H1 (cell line): ENCODE measurements around the gene SNRPD3. TPM values are rescaled to one million over a fixed set of nuclear protein-coding genes. Genes with fewer than 3 reads are reported as not detected.

ENCODE experiments used
- CTCF ChIA-PET: fragments of 300-600 bp; sonication (Branson Sonifier 250); formaldehyde crosslinking; loops from one replicate; lab custom pipeline; 2021; ENCODE audit not compliant: partially characterized antibody; lab: Charles Lee
- POLR2A ChIA-PET: fragments of 300-600 bp; sonication (Branson Sonifier 250); formaldehyde crosslinking; loops from one replicate; lab custom pipeline; 2021; ENCODE audit warnings: inconsistent platforms; ENCODE audit not compliant: partially characterized antibody; lab: Charles Lee
- DNase-seq, 2 experiments: peaks; one replicate each; pipeline versions ENCODE4 v3.0.0 to v3.0.0-alpha.2; 2010 to 2022; ENCODE audit warnings: low spot score in 2 of 2, low read depth in 1 of 2, mixed read lengths in 1 of 2
- FAIRE-seq: peaks from 2 replicates; lab custom pipeline; 2011; peaks lifted over from hg19 to GRCh38; lab: Jason Lieb, UNC
- H2AFZ ChIP-seq: 2 replicates; pipeline ENCODE4 v1.8.1; 2012; ENCODE audit warnings: low read length, inconsistent platforms
- H2AK5ac ChIP-seq: 2 replicates; pipeline ENCODE4 v1.6.1; 2013; ENCODE audit warnings: low read depth, low read length
- H2BK120ac ChIP-seq: replicated peaks from 2 replicates; pipeline ENCODE3; 2013; ENCODE audit warnings: low read depth, low read length, inconsistent platforms
- H2BK12ac ChIP-seq: 2 replicates; pipeline ENCODE4 v1.6.1; 2013; ENCODE audit warnings: low read depth, low read length
- H2BK15ac ChIP-seq: 2 replicates; pipeline ENCODE4 v1.6.1; 2013; ENCODE audit warnings: low read length
- H2BK20ac ChIP-seq: 2 replicates; pipeline ENCODE4 v1.6.1; 2013; ENCODE audit warnings: low read length
- H2BK5ac ChIP-seq: 2 replicates; pipeline ENCODE4 v1.6.1; 2013; ENCODE audit warnings: low read depth, low read length
- H3K14ac ChIP-seq: 2 replicates; pipeline ENCODE4 v1.6.1; 2013; ENCODE audit warnings: inconsistent platforms; ENCODE audit not compliant: insufficient read length
- H3K18ac ChIP-seq: 2 replicates; pipeline ENCODE4 v1.6.1; 2013; ENCODE audit warnings: low read length; ENCODE audit errors: extremely low read depth
- H3K23ac ChIP-seq: 2 replicates; pipeline ENCODE4 v1.6.1; 2013; ENCODE audit warnings: inconsistent platforms; ENCODE audit not compliant: insufficient read length
- H3K23me2 ChIP-seq: 2 replicates; pipeline ENCODE4 v1.6.1; 2013; ENCODE audit warnings: low read depth, low read length
- H3K27ac ChIP-seq: 2 replicates; pipeline ENCODE4 v1.6.1; 2011; ENCODE audit warnings: low read depth, low read length, inconsistent platforms
- H3K27me3 ChIP-seq, 4 experiments: replicated peaks in 1 of 4; 1 replicate in 1 of 4; 2 replicates in 3 of 4; pipeline versions ENCODE4 v1.6.1 to v1.8.1; 2011 to 2013; ENCODE audit warnings: low read length in 3 of 4, mild to moderate bottlenecking in 3 of 4, inconsistent platforms in 2 of 4, mixed read lengths in 2 of 4, moderate library complexity in 1 of 4; ENCODE audit not compliant: control insufficient read depth in 3 of 4, insufficient read depth in 3 of 4; ENCODE audit errors: extremely low read depth in 1 of 4
- H3K36me3 ChIP-seq, 4 experiments: 2 replicates each; pipeline versions ENCODE4 v1.6.1 to v1.8.1; 2011 to 2013; ENCODE audit warnings: mild to moderate bottlenecking in 4 of 4, low read length in 3 of 4, moderate library complexity in 2 of 4, control low read depth in 1 of 4, inconsistent platforms in 1 of 4; ENCODE audit not compliant: insufficient read depth in 4 of 4, control insufficient read depth in 2 of 4
- H3K4ac ChIP-seq: replicated peaks from 2 replicates; pipeline ENCODE3; 2013; ENCODE audit warnings: low read length, low read depth, mixed read lengths, inconsistent platforms; ENCODE audit not compliant: insufficient read length
- H3K4me1 ChIP-seq, 4 experiments: replicated peaks in 1 of 4; 1 replicate in 1 of 4; 2 replicates in 3 of 4; pipeline versions ENCODE4 v1.6.1 to v1.8.1; 2011 to 2013; ENCODE audit warnings: low read length in 3 of 4, inconsistent platforms in 2 of 4, mixed read lengths in 1 of 4; ENCODE audit not compliant: insufficient read depth in 4 of 4, control insufficient read depth in 3 of 4
- H3K4me2 ChIP-seq, 2 experiments: 2 replicates each; pipeline versions ENCODE4 v1.6.1 to v1.8.1; 2011 to 2013; ENCODE audit warnings: low read depth in 2 of 2, low read length in 2 of 2, control low read depth in 1 of 2, inconsistent platforms in 1 of 2, mild to moderate bottlenecking in 1 of 2; ENCODE audit not compliant: insufficient read depth in 1 of 2
- H3K4me3 ChIP-seq, 4 experiments: fragments of 200-600, 300-600 bp in 1 of 4; sonication (generic), shearing (Covaris generic), sonication (Bioruptor Twin) in 1 of 4; 2 replicates each; pipeline versions ENCODE4 v1.5.1 to v1.8.1; 2011 to 2016; ENCODE audit warnings: low read length in 4 of 4, low read depth in 3 of 4, control low read depth in 2 of 4, inconsistent platforms in 2 of 4, mild to moderate bottlenecking in 2 of 4, mixed read lengths in 1 of 4, moderate library complexity in 1 of 4; ENCODE audit not compliant: insufficient read depth in 2 of 4; ENCODE audit errors: extremely low read depth in 1 of 4
- H3K56ac ChIP-seq: replicated peaks from 2 replicates; pipeline ENCODE3; 2013; ENCODE audit warnings: low read depth, mild to moderate bottlenecking, mixed read lengths, low read length, inconsistent platforms; ENCODE audit not compliant: insufficient read length
- H3K79me1 ChIP-seq: 2 replicates; pipeline ENCODE4 v1.6.1; 2013; ENCODE audit warnings: low read depth, low read length, control low read depth
- H3K79me2 ChIP-seq, 2 experiments: 2 replicates each; pipeline versions ENCODE4 v1.6.1 to v1.8.1; 2012 to 2013; ENCODE audit warnings: low read length in 2 of 2, mild to moderate bottlenecking in 2 of 2, inconsistent platforms in 1 of 2; ENCODE audit not compliant: insufficient read depth in 2 of 2, control insufficient read depth in 1 of 2
- H3K9ac ChIP-seq, 4 experiments: replicated peaks in 1 of 4; 1 replicate in 1 of 4; 2 replicates in 3 of 4; pipeline versions ENCODE4 v1.6.1 to v1.8.1; 2011 to 2013; ENCODE audit warnings: low read depth in 3 of 4, low read length in 3 of 4, control low read depth in 2 of 4, mild to moderate bottlenecking in 2 of 4, moderate library complexity in 2 of 4, inconsistent platforms in 1 of 4; ENCODE audit errors: extremely low read depth in 1 of 4
- H3K9me3 ChIP-seq, 2 experiments: 2 replicates each; pipeline versions ENCODE4 v1.6.1 to v1.8.1; 2012 to 2013; ENCODE audit warnings: mild to moderate bottlenecking in 2 of 2, moderate library complexity in 2 of 2, control low read depth in 1 of 2, inconsistent platforms in 1 of 2, low read depth in 1 of 2, low read length in 1 of 2, mixed read lengths in 1 of 2; ENCODE audit not compliant: insufficient read depth in 2 of 2
- H4K20me1 ChIP-seq, 2 experiments: replicated peaks in 1 of 2; 2 replicates each; pipeline versions ENCODE3 to v1.8.1; 2011 to 2013; ENCODE audit warnings: inconsistent platforms in 2 of 2, low read length in 2 of 2, mild to moderate bottlenecking in 1 of 2; ENCODE audit not compliant: insufficient read depth in 2 of 2, control insufficient read depth in 1 of 2
- H4K5ac ChIP-seq: 2 replicates; pipeline ENCODE4 v1.6.1; 2013; ENCODE audit warnings: low read length, low read depth, mixed read lengths, inconsistent platforms; ENCODE audit not compliant: insufficient read length
- H4K8ac ChIP-seq: 2 replicates; pipeline ENCODE4 v1.8.0; 2013; ENCODE audit warnings: mild to moderate bottlenecking, moderate library complexity, low read length, inconsistent platforms; ENCODE audit not compliant: insufficient read depth; ENCODE audit errors: extremely low read depth
- H4K91ac ChIP-seq: replicated peaks from 2 replicates; pipeline ENCODE3; 2013; ENCODE audit warnings: low read length, mixed read lengths, inconsistent platforms; ENCODE audit not compliant: insufficient read length
- BCL11A ChIP-seq, 2 experiments: IDR thresholded peaks; one replicate each; pipeline ENCODE4 v1.6.1; 2011; ENCODE audit warnings: low read depth in 2 of 2, low read length in 2 of 2, mild to moderate bottlenecking in 2 of 2
- CTBP2 ChIP-seq: IDR thresholded peaks from 2 replicates; pipeline ENCODE4 v1.7.0; 2011; ENCODE audit warnings: borderline replicate concordance, mild to moderate bottlenecking, moderate library complexity, mixed read lengths, low read length; ENCODE audit not compliant: insufficient read depth, insufficient read length
- EGR1 ChIP-seq: IDR thresholded peaks from 2 replicates; pipeline ENCODE4 v1.6.1; 2011; ENCODE audit warnings: low read depth, low read length, borderline replicate concordance
- GABPA ChIP-seq: IDR thresholded peaks from 2 replicates; pipeline ENCODE4 v1.6.1; 2011; ENCODE audit warnings: mild to moderate bottlenecking, low read length, moderate library complexity, borderline replicate concordance; ENCODE audit not compliant: insufficient read depth
- MAFK ChIP-seq: IDR thresholded peaks from 2 replicates; pipeline ENCODE4 v1.6.1; 2012; ENCODE audit warnings: low read depth, mild to moderate bottlenecking, improper control_type of control experiment, low read length
- NRF1 ChIP-seq: IDR thresholded peaks from 2 replicates; pipeline ENCODE4 v1.6.1; 2011; ENCODE audit warnings: mild to moderate bottlenecking, low read depth, low read length, improper control_type of control experiment
- PHF8 ChIP-seq: fragments of 200-600 bp; sonication (generic); conservative IDR thresholded peaks from 2 replicates; pipeline ENCODE4 v1.7.1; 2012; ENCODE audit warnings: low read depth, mild to moderate bottlenecking, inconsistent platforms, low read length, moderate library complexity
- SIN3A ChIP-seq, 2 experiments: IDR thresholded peaks in 1 of 2; conservative IDR thresholded peaks in 1 of 2; 2 replicates each; pipeline ENCODE4 v1.6.1; 2011 to 2012; ENCODE audit warnings: low read length in 2 of 2, improper control_type of control experiment in 1 of 2, low read depth in 1 of 2, mild to moderate bottlenecking in 1 of 2
- SP4 ChIP-seq: IDR thresholded peaks from 2 replicates; pipeline ENCODE4 v1.6.1; 2012; ENCODE audit warnings: low read length, inconsistent platforms
- TCF12 ChIP-seq: IDR thresholded peaks from 2 replicates; pipeline ENCODE4 v1.6.1; 2011; ENCODE audit warnings: low read depth, mild to moderate bottlenecking, low read length
- WGBS, 2 experiments: shearing (Covaris generic) in 1 of 2; methylation state at CpG; one replicate each; pipeline versions ENCODE4 v1.1.6 to v1.1.7; 2013 to 2015; ENCODE audit warnings: low lambda C conversion rate in 2 of 2, mixed read lengths in 2 of 2, inconsistent platforms in 1 of 2, low coverage in 1 of 2, missing lambda C conversion rate in 1 of 2; ENCODE audit not compliant: insufficient replicate concordance in 2 of 2, insufficient coverage in 1 of 2, insufficient read length in 1 of 2; ENCODE audit errors: extremely low coverage in 1 of 2, missing lambda C conversion rate in 1 of 2; 5-methylcytosine and 5-hydroxymethylcytosine counted together
- polyA plus RNA-seq, 7 experiments: library from polyadenylated mRNA; depleted of rRNA in 3 of 7; stranded (reverse) in 5 of 7; unstranded in 2 of 7; fragments of >200 nt in 5 of 7; fragments of 200-250 nt in 2 of 7; gene quantifications; 1 replicate in 5 of 7; 2 replicates in 1 of 7; 4 replicates in 1 of 7; pipeline versions ENCODE4 v1.2.1 to v1.2.3, GENCODE V29; 2011 to 2013; ENCODE audit warnings: missing spikeins in 2 of 7, mixed read lengths in 2 of 7
- total RNA-seq: library from RNA; stranded (reverse); fragmentation: NEBNext Ultra II Directional; extraction: Animal tissue kit (Norgen Biotek cat#: 25700); gene quantifications from 2 replicates; pipeline ENCODE4 v1.2.1, GENCODE V29; 2021

Gene SNRPD3
- total and polyA plus RNA-seq, 2 of the 8 experiments (the other 6 are each of a cell fraction or from before 2014, with no cell fraction given), result 200 to 455 TPM

DNA sequence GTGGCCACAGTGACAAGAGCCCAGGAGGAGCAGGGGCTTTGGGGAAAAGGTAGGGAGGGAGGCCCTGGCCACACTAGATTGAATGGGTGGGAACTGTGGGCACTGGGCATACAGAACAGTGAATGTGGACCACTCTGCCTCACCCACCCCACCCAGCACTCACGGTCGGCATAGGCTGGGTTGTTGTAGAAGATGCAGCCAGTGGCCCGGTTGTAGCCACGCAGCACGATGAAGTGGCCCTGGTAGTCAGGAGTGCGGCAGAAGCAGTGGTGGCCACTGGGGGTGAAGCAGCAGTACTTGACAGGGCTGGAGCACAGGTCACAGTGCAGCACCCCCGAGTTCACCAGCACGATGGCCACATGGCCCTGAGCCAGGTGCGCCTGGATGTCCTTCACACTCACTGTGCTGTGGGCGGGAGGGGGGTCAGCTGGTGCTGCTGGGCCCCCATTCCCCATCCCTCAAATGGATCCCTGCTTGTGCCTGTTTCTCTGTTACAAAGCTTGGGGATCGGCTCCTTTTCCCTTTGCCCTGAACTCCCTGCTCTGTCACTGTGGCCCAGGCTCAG, 12.0 kb upstream of the SNRPD3 start:
- Histone ChIP-seq H4K5ac (no peak overlapping the region), H2BK20ac (no peak overlapping the region), H3K36me3 (peaks cover 26 to 57% (median 41%) of the 10 kb centered on the region in 4 experiments), H4K8ac (no peak overlapping the region), H2BK15ac (no peak overlapping the region), H3K79me2 (no peaks in the 10 kb centered on the region), H4K91ac (no peak overlapping the region), H2BK5ac (no peak overlapping the region; the same call in 1 of the 2 replicates), H3K9me3 (no peaks in the 10 kb centered on the region), H2AFZ (no peak overlapping the region), H3K4me3 (no peak overlapping the region), H3K4me2 (no peak overlapping the region), H3K18ac (no peak overlapping the region), H3K23ac (no peak overlapping the region), H3K27ac (no peak overlapping the region), H3K79me1 (no peaks in the 10 kb centered on the region), H2BK120ac (no peak overlapping the region), H3K23me2 (no peaks in the 10 kb centered on the region), H3K4ac (no peak overlapping the region), H3K9ac (no peak overlapping the region), H2AK5ac (no peak overlapping the region), H3K56ac (no peak overlapping the region), H3K14ac (no peak overlapping the region), H3K4me1 (no peaks in the 10 kb centered on the region), H2BK12ac (no peak overlapping the region), H3K27me3 (no peaks in the 10 kb centered on the region), H4K20me1 (peaks cover 0 to 13% of the 10 kb centered on the region in 2 experiments)
- ChIA-PET POLR2A (interaction anchor here (1.0 to 1.4 kb wide), 3 partner anchors 11 to 34 kb away, joined by 3 to 7 read pairs (median 4); partner anchors contain the start of gene GUCD1), CTCF (interaction anchor here (0.7 kb wide), 1 partner anchor 122 kb away, joined by 5 read pairs; no protein-coding TSS in a partner anchor)
- no peak for FAIRE-seq
- 98% methylated on average over 11 of the region's 11 CpGs; no CpG with 5 or more reads in 1 of the 2 experiments for WGBS, 2 experiments
- no peak for DNase-seq
- no peak for TF ChIP-seq PHF8
- no peak for TF ChIP-seq TCF12
- no peak for TF ChIP-seq EGR1
- no peak for TF ChIP-seq SP4
- TF ChIP-seq BCL11A (IDR thresholded peaks at IDR 0.05; ENCODE audit: low read depth in 2 of 2, low read length in 2 of 2), result no peak
- no peak for TF ChIP-seq SIN3A (conservative IDR thresholded peaks at IDR 0.05 in 1 of 2, IDR thresholded peaks at IDR 0.05 in 1 of 2; ENCODE audit: low read depth in 1 of 2, low read length in 2 of 2)
- TF ChIP-seq CTBP2, result no peak
- TF ChIP-seq MAFK, result no peak
- no peak for TF ChIP-seq GABPA
- TF ChIP-seq NRF1, result no peak
